NB4 (cell line): ENCODE measurements around the gene PDP2.

Experiments
- DNase-seq: peaks from one replicate; pipeline ENCODE4 v3.0.0; 2010; ENCODE audit warnings: low read depth
- H3K4me3 ChIP-seq: one replicate; pipeline ENCODE4 v1.5.1; 2011; ENCODE audit warnings: mild to moderate bottlenecking, low read depth, low read length, moderate library complexity
- MYC ChIP-seq: IDR thresholded peaks from 2 replicates; pipeline ENCODE4 v1.6.1; 2011; ENCODE audit warnings: low read depth, low read length
- POLR2A ChIP-seq: IDR thresholded peaks from 2 replicates; pipeline ENCODE4 v1.6.1; 2011; ENCODE audit warnings: mild to moderate bottlenecking; ENCODE audit not compliant: insufficient read length; ENCODE audit errors: extremely low read depth
- TF ChIP-seq, protein P1 (sequence below): IDR thresholded peaks from one replicate; pipeline ENCODE4 v1.5.1; 2012; ENCODE audit warnings: low read depth, low read length
- TF ChIP-seq, protein P2 (sequence below): IDR thresholded peaks from 2 replicates; pipeline ENCODE4 v1.6.1; 2011; ENCODE audit warnings: low read depth, low read length

The PDP2 gene

GRCh38 chr16:66902648-66903543, 22.6 kb downstream of the PDP2 start:
- no peak for DNase-seq
- no peak overlapping the region for H3K4me3 ChIP-seq
- TF ChIP-seq MYC: no peak
- no peak for TF ChIP-seq POLR2A
- TF ChIP-seq, protein P1, sequence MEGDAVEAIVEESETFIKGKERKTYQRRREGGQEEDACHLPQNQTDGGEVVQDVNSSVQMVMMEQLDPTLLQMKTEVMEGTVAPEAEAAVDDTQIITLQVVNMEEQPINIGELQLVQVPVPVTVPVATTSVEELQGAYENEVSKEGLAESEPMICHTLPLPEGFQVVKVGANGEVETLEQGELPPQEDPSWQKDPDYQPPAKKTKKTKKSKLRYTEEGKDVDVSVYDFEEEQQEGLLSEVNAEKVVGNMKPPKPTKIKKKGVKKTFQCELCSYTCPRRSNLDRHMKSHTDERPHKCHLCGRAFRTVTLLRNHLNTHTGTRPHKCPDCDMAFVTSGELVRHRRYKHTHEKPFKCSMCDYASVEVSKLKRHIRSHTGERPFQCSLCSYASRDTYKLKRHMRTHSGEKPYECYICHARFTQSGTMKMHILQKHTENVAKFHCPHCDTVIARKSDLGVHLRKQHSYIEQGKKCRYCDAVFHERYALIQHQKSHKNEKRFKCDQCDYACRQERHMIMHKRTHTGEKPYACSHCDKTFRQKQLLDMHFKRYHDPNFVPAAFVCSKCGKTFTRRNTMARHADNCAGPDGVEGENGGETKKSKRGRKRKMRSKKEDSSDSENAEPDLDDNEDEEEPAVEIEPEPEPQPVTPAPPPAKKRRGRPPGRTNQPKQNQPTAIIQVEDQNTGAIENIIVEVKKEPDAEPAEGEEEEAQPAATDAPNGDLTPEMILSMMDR: no peak
- TF ChIP-seq, protein P2, sequence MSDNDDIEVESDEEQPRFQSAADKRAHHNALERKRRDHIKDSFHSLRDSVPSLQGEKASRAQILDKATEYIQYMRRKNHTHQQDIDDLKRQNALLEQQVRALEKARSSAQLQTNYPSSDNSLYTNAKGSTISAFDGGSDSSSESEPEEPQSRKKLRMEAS: no peak

- no peak for DNase-seq
- TF ChIP-seq MYC: no peak
- TF ChIP-seq, protein P1: no peak
- TF ChIP-seq, protein P2: no peak
- no peak for TF ChIP-seq POLR2A
- no peak overlapping the region for H3K4me3 ChIP-seq
Observed at GRCh38 chr16:66903544-66904427, 23.5 kb downstream of the PDP2 start.

DNA sequence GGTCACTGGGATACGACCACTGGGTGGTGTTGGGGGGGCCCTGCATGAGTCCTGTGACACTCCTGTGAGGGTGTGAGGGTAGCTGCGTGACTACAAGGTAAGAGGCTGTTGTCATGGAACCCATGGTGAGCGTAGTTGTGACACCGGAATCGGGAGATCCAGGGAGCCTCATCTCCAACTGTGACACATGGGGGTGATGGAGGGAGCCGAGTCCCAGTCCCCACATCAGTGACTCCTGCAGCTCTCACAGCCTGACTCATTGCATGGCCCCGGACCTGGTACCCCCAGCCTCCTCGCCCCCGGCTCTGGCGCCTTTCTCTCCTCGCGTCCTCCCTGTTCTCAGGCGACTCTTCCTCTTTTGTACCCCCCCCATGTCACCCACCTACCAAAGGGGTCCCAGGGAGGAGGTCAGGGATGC, 24.1 kb downstream of the PDP2 start:
- H3K4me3 ChIP-seq: no peak overlapping the region
- no peak for DNase-seq
- TF ChIP-seq, protein P2: no peak
- TF ChIP-seq MYC: no peak
- TF ChIP-seq, protein P1: no peak
- TF ChIP-seq POLR2A: no peak

DNA sequence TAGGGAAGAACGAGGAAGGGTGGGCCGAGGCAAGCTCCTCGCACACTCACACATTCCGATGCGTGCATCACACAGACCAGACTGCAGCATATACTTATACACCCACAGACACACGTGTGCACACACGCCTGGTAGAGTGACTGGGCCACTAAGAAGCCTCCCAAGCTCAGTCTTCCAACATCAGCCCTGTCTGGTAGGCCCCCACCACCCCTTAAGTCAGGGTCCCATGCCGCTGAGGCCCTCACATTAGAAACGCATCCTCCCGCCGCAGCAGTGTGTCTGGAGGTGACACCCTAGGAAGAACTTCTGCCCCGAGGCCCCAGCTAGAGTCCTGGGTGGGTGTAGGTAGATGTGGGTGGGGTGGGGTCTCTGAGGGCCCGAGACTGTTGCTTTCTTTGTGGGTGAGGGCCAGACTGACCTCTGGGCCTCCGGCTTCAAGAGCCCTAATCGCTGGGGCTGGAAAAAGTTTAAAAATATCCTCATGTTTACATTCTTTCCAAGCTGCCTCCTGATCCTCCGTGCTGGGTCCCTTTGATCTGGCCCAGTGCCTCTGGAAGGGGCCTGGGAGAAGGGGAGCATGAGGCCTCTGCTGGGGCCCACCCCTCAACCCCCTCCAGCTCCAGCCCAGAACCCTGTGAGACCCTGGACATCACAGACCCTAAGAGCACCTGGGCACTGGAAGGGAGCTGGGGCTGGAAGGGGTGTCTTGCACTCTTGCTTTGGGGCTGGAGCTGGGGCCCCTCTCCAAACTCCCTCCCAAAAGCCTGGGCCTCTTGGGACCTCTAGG, 24.7 kb downstream of the PDP2 start:
- no peak overlapping the region for H3K4me3 ChIP-seq
- TF ChIP-seq, protein P2: no peak
- TF ChIP-seq MYC (no peak), POLR2A (no peak)
- TF ChIP-seq, protein P1: no peak
- no peak for DNase-seq

- no peak for TF ChIP-seq MYC
- TF ChIP-seq, protein P1: no peak
- no peak for TF ChIP-seq POLR2A
- TF ChIP-seq, protein P2: no peak
- no peak for DNase-seq
- H3K4me3 ChIP-seq: no peak overlapping the region
Observed at GRCh38 chr16:66905633-66906539, 25.6 kb downstream of the PDP2 start.
